D721Med (cell line): Measurements from ENCODE around the gene PADI1.

Experiments
- DNase-seq: peaks from one replicate; pipeline ENCODE4 v3.0.0; 2011; ENCODE audit warnings: low spot score; ENCODE audit not compliant: insufficient read length
- FAIRE-seq: peaks from 2 replicates; lab custom pipeline; 2011; peaks lifted over from hg19 to GRCh38; lab: Jason Lieb, UNC
- TF ChIP-seq, protein P1 (sequence below): IDR thresholded peaks from 2 replicates; pipeline ENCODE4 v1.5.1; 2012; ENCODE audit warnings: mild to moderate bottlenecking, control low read depth; ENCODE audit not compliant: insufficient read depth; ENCODE audit errors: missing control alignments

PADI1 gene

DNA sequence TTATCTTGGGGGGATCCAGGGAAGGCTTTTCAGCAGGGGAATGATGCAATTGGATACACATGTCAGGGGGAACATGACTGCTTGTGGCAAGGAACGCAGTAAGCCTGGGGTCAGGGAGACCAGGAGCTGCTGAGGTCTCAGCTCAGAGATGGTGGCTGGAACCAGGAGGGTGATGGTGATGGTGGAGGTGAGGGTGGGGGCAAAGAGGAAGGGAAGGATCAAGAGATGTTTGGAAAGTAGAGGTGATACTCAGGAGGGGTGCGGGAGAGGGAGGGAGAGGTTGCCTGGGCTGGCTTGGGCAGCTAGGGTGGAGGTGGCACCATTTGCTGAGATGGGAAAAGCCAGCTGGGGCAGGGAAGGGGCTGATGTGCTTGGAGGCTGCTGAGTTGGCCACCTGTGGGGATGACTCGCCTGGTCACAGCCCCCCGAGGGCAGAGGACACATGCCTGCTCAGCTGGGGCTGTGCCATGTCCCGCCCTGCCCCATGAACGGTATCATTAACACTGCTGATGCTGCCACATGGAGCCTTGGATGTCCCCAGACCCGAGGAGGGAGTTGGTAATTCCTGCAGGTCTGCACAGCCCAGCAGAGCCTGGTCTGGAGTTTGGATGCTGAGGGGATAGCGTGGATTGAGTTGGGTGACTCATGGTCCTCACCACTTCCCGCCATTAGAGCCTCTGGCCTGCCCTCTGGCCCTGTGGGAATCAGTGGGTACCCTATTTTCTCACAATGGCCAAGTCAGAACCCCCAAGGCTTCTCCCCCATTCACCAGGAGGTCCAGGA, 6.3 kb upstream of the PADI1 start:
- DNase-seq (no peak), FAIRE-seq (no peak)
- TF ChIP-seq, protein P1, sequence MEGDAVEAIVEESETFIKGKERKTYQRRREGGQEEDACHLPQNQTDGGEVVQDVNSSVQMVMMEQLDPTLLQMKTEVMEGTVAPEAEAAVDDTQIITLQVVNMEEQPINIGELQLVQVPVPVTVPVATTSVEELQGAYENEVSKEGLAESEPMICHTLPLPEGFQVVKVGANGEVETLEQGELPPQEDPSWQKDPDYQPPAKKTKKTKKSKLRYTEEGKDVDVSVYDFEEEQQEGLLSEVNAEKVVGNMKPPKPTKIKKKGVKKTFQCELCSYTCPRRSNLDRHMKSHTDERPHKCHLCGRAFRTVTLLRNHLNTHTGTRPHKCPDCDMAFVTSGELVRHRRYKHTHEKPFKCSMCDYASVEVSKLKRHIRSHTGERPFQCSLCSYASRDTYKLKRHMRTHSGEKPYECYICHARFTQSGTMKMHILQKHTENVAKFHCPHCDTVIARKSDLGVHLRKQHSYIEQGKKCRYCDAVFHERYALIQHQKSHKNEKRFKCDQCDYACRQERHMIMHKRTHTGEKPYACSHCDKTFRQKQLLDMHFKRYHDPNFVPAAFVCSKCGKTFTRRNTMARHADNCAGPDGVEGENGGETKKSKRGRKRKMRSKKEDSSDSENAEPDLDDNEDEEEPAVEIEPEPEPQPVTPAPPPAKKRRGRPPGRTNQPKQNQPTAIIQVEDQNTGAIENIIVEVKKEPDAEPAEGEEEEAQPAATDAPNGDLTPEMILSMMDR = no peak

DNA sequence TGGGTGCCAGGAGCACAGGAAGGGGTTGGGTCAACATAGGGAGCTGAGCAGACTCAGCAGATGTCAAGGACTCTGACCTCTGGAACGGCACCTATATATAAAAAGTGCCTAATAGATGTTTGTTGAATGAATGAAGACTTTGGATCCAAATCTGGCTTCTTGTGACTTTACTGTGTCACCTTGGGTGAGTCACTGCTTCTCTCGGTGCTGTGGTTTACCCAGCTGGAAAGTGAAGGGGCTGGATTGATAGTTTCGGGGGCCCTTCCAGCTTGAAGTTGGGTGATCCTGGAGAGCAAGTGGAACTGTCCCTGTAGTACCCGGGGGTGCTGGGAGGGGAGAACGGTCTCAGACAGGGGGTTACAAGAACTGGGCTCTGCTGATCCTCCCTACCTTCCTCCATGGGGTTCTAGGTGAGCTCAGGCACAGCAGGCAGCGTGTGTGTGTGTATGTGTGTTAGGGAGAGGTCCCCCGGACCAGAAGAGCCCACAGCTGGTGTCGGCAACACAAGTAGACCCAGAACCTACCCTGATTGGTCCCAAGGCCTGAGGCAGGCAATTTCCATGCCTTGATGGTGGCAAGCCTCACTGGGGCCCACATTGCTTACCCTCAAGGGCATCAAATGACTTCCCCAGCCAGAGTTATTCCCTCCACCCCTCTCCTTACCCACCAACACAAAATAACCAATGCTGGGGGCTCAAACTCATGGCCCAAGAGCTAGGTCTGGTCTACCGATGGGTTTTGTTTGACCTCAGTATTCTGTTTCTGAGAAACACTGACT, 5.5 kb upstream of the PADI1 start:
- TF ChIP-seq, protein P1 = no peak
- FAIRE-seq = no peak
- no peak for DNase-seq

DNA sequence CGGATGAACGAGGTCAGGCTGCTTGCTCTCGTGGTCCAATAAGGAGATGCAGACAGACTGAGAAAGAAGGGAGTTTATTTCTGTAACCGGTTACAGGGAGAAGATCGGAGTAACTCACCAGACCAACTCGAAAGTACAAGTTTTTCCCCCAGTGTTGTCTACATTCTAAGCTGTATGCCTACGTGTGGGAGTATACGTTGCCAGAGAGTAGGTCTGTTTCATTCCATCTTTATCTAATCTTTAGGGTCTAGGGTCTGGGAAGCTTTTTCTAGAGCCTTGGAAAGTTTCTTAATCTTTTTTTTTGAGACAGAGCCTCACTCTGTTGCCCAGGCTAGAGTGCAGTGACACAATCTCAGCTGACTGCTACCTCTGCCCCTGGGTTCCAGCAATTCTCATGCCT, 4.7 kb upstream of the PADI1 start:
- FAIRE-seq (no peak), DNase-seq (no peak)
- TF ChIP-seq, protein P1 = no peak

DNA sequence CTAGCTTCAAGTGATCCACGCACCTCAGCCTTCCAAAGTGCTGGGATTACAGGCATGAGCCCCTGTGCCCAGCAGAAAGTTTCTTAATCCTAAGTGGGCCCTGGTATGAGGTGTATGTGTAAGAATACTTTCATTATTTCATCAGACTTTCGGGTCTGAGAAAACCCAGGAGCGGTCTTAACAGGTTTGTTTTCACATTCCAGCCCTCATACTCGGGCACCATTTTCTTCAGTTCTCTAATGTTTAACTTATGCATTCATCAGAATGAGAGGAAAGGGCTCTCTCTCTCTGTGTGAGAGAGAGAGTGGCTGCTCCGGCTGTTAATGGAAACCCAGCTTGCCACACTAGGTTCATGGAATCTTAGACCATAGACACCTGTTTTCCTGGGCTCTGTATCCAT, 4.2 kb upstream of the PADI1 start:
- FAIRE-seq (no peak), DNase-seq (no peak)
- TF ChIP-seq, protein P1 = no peak

DNA sequence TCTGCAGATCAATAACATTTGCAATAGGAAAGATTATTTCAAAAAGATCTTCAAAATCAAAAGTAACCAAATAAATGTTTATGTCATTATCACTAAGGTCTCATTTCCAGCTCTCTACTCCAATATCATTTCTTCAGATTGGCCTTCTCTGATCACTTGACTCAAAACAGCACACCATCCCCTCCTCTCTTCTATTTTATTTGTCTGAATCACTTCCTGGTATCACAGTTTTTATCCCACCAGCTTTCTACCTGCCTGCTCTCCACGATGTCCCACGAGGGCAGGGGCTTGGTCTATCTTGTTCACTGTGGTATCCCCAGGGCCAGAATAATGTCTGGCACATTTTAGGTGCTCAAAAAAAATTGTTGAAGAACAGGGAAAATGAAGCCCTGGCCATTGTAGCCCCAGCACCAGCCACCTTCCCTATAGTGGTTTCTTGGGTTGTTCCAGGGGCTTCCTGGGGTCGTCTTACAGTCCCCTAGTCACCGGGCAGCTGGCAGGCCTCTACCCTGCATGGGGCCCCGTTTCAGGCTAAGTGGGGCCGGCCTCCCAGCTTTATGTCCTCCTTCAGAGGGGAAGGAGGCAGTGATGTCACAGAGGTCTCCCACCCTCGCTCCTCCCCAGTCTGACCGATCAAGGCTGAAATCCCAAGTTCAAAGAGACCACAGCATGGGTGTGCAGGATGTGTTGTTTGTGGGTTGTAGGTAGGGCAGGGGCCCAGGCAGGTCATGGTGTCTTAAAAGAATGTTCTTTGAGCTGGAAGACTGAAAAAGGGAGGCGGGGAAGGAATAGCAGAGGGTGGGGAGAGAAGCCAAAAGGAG, 3.5 kb upstream of the PADI1 start:
- DNase-seq (no peak), FAIRE-seq (no peak)
- TF ChIP-seq, protein P1 = no peak

DNA sequence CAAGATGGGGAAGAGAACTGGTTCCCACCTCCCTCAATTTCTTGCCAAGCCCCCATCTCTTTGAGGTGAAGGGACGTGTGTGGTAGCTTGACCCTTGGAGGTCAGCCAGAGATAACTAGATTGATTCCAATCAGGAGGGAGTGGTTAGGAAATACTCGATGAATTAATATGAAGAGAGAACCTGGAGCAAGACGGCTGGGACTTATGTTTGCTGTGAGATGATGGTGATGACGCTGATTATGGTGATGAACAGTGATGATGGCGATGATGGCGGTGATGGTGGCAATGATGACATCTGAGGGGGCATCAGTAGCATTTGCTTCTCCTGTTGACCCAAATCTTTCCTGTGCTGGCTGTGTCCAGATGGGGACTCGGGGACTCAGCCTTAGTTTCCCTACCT, 724 bp downstream of the PADI1 start:
- TF ChIP-seq, protein P1 = no peak
- no peak for FAIRE-seq

More for the DNA sequence above, 724 bp downstream of the PADI1 start:
- DNase-seq = no peak
